Esophagus squamous epithelium (tissue), 5 donors: ENCODE data around the gene ATP8B3. TPM values are rescaled to one million over a fixed set of nuclear protein-coding genes. Genes with fewer than 3 reads are reported as not detected.

Experiments used
- DNase-seq: peaks from one replicate; lab custom pipeline; 2025; lab: John Stamatoyannopoulos, UW
- H3K27ac ChIP-seq, 4 donors: fragments of 200-600 bp; sonication (generic); one replicate each; pipeline ENCODE4 v1.5.1; 2016 to 2019; ENCODE audit warnings: mild to moderate bottlenecking in 1 of 4
- H3K27me3 ChIP-seq, 4 donors: fragments of 200-600 bp; sonication (generic); 1 replicate in 3 of 4; 2 replicates in 1 of 4; pipeline versions ENCODE4 v1.5.1 to v1.6.0; 2017 to 2021; ENCODE audit warnings: antibody characterized with exemption in 1 of 4
- H3K36me3 ChIP-seq, 3 donors: fragments of 200-600 bp; sonication (generic); one replicate each; pipeline ENCODE4 v1.5.1; 2016 to 2019
- H3K4me1 ChIP-seq, 3 donors: fragments of 200-600 bp; sonication (generic); one replicate each; pipeline ENCODE4 v1.5.1; 2017 to 2019
- H3K4me3 ChIP-seq, 4 donors: fragments of 200-600 bp; sonication (generic); 1 replicate in 3 of 4; 2 replicates in 1 of 4; pipeline ENCODE4 v1.5.1; 2016 to 2019; ENCODE audit warnings: mild to moderate bottlenecking in 2 of 4, moderate library complexity in 1 of 4
- H3K9me3 ChIP-seq, 3 donors: fragments of 200-600 bp; sonication (generic); one replicate each; pipeline ENCODE4 v1.5.1; 2016 to 2019
- CTCF ChIP-seq, 6 experiments: fragments of 450-650 bp in 4 of 6; fragments of 200-600 bp in 2 of 6; sonication (generic) in 2 of 6; IDR thresholded peaks; one replicate each; pipeline ENCODE4 v1.5.1; 2016 to 2019; ENCODE audit warnings: antibody characterized with exemption in 6 of 6, mild to moderate bottlenecking in 4 of 6, moderate library complexity in 4 of 6
- POLR2A ChIP-seq, 4 donors: fragments of 450-650 bp; IDR thresholded peaks; one replicate each; pipeline ENCODE4 v1.6.1; 2017; ENCODE audit warnings: antibody characterized with exemption in 4 of 4, mild to moderate bottlenecking in 4 of 4, moderate library complexity in 3 of 4
- whole genome bisulfite sequencing, 2 donors: methylation state at CpG; one replicate each; pipeline ENCODE4 v1.1.5; 2018; 5-methylcytosine and 5-hydroxymethylcytosine counted together
- intact Hi-C: fragments of 100-400 bp; cut with DNase I; formaldehyde crosslinking; loops from one replicate; pipeline ENCODE4 v1.15.0; 2022
- total RNA-seq, 4 donors: library from RNA; depleted of rRNA; stranded (reverse); fragments of >200 nt; gene quantifications; one replicate each; pipeline ENCODE4 v1.1.0, GENCODE V29; 2016
- donor health status: DM: yes; HTN: yes; CAD: no.

ATP8B3 gene
- total RNA-seq, 4 donors from 2014 or later = 0.57 to 3.0 (median 1.4) TPM

DNA sequence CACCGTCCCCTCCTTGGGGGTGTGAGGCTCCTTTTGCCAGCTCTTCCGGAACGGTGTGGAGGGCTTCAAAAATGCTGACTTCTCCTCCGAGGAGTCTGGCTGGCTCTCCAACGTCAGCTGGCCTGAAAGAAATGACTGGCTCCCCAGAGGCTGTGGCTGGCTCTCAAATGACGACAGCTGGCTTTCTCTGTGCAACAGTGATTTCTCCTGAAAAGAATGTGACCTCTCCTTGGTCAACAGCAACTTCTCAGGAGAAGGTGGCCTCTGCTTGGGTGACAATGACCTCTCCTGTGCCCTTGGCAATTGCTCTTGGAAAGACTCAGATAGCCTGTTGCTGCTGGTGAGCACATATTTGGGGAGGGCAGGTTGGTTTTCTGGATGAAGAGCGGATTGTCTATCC lies 29.6 kb downstream of the ATP8B3 start:
- DNase-seq = no peak
- peaks cover 0 to 96% (median 3%) of the 10 kb centered on the region in 4 donors for H3K27me3 ChIP-seq
- 72 to 80% methylated on average over 1 to 6 of the region's 7 CpGs for WGBS, 2 donors
- TF ChIP-seq CTCF (IDR thresholded peaks at IDR 0.05) (no peak), POLR2A (IDR thresholded peaks at IDR 0.05) (no peak)
- no peak overlapping the region for H3K27ac ChIP-seq
- intact Hi-C loops = no loop called here
- H3K4me3 ChIP-seq = no peak overlapping the region
- peaks cover 0 to 11% (median 0%) of the 10 kb centered on the region in 3 donors for H3K4me1 ChIP-seq
- H3K9me3 ChIP-seq = peaks cover 0 to 11% (median 8%) of the 10 kb centered on the region in 3 donors
- no peaks in the 10 kb centered on the region for H3K36me3 ChIP-seq

- no peak overlapping the region for H3K4me3 ChIP-seq
- no peak for DNase-seq
- WGBS, 2 donors = 19 to 47% methylated on average over 2 to 6 of the region's 14 CpGs
These were observed 31.7 kb downstream of the ATP8B3 start for GRCh38 chr19:1780272-1780958.

DNA sequence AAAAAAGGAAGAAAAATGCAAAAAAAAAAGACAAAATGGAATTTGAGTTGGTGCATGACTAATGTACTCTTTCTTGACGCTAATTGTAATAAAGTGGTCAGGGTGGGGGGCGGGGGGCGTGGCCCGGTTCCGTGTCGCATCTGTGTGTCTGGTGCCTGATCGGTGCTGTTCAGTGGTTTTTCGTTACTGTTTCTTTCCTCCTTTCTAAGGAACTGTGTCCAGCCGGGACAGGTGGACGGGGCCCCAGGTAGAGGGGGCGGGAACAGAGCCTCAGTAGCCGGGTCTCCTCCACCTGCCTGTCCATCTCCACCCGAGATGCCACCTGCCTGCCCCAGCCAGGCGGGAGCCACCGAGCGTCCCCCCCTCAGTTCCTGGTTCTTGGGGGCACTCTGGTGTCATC lies 32.5 kb downstream of the ATP8B3 start:
- Histone ChIP-seq H3K36me3 (no peaks in the 10 kb centered on the region), H3K9me3 (peaks cover 0 to 18% (median 8%) of the 10 kb centered on the region in 3 donors), H3K4me3 (no peak overlapping the region), H3K4me1 (peaks cover 9 to 34% (median 11%) of the 10 kb centered on the region in 3 donors), H3K27ac (no peak overlapping the region), H3K27me3 (peaks cover 13 to 98% (median 21%) of the 10 kb centered on the region in 4 donors)
- 24% methylated on average over 10 to 15 of the region's 16 CpGs for WGBS, 2 donors
- no peak for TF ChIP-seq CTCF (IDR thresholded peaks at IDR 0.05)
- TF ChIP-seq POLR2A (IDR thresholded peaks at IDR 0.05) = no peak
- DNase-seq = no peak
- intact Hi-C loops = no loop called here

More at GRCh38 chr19:1780272-1780958, 31.7 kb downstream of the ATP8B3 start:
- H3K9me3 ChIP-seq = peaks cover 0 to 11% (median 8%) of the 10 kb centered on the region in 3 donors
- peaks cover 7 to 26% (median 8%) of the 10 kb centered on the region in 3 donors for H3K4me1 ChIP-seq
- no peak for TF ChIP-seq POLR2A (IDR thresholded peaks at IDR 0.05)
- TF ChIP-seq CTCF (IDR thresholded peaks at IDR 0.05) = peak in 1 of 6 experiments; percentile 5
- intact Hi-C loops = no loop called here
- no peak overlapping the region for H3K27ac ChIP-seq
- H3K27me3 ChIP-seq = peaks cover 9 to 98% (median 16%) of the 10 kb centered on the region in 4 donors
- no peaks in the 10 kb centered on the region for H3K36me3 ChIP-seq

DNA sequence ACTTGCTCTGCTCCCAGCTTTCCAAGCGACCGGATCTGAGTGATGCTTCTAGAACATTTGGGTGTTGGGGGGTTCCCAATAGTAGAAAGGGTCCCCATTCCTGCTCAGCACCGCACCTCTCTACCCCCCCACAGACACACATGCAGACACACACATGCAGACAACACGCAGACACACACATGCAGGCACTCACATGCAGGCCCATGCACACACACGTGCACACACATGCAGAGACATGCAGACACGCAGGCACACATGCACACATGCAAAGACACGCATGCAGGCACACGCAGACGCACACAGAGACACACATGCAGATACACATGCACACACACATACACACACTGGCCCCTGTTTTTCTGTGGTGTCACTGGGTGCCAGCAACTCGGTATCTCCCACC lies 34.9 kb downstream of the ATP8B3 start:
- Histone ChIP-seq H3K36me3 (no peaks in the 10 kb centered on the region), H3K27ac (no peak overlapping the region), H3K27me3 (peaks cover 13 to 93% (median 21%) of the 10 kb centered on the region in 4 donors), H3K9me3 (peaks cover 0 to 16% (median 7%) of the 10 kb centered on the region in 3 donors), H3K4me3 (no peak overlapping the region), H3K4me1 (peaks cover 16 to 53% (median 17%) of the 10 kb centered on the region in 3 donors)
- no peak for DNase-seq
- WGBS, 2 donors = 57 to 68% methylated on average over 8 to 10 of the region's 10 CpGs
- intact Hi-C loops = no loop called here
- TF ChIP-seq CTCF (IDR thresholded peaks at IDR 0.05) (no peak), POLR2A (IDR thresholded peaks at IDR 0.05) (no peak)

DNA sequence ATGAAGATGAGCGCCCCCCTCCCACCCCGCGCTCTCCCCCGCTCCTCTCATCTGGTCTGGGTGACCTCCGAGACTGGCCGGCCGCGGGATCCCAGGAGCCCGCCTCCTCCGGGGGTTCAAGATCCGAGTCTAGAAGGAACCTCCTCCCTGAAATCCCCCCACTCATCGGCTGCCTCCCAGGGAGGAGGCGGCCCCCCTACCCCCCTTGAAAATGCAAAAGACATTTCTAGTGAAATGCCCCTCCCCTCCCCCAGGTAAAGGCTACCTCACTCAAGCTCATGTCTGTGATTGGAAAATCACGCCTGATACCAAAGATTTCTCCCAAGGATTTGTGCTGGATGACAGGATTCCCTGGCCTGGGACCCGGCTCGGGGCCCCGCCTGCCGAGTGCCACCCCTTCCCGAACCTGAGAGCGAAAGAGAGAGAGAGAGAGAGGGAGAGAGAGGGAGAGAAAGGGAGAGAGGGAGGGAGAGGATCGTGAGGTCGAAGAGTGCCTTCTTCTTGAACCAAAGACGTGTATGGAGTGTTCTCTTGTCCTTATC lies 35.4 kb downstream of the ATP8B3 start:
- H3K36me3 ChIP-seq = no peaks in the 10 kb centered on the region
- H3K4me3 ChIP-seq = no peak overlapping the region
- peaks cover 0 to 14% (median 2%) of the 10 kb centered on the region in 3 donors for H3K9me3 ChIP-seq
- intact Hi-C loops = no loop called here
- TF ChIP-seq POLR2A (IDR thresholded peaks at IDR 0.05) = no peak
- TF ChIP-seq CTCF (IDR thresholded peaks at IDR 0.05) = no peak
- peaks cover 13 to 93% (median 20%) of the 10 kb centered on the region in 4 donors for H3K27me3 ChIP-seq
- H3K27ac ChIP-seq = no peak overlapping the region
- 12 to 19% methylated on average over 7 to 11 of the region's 23 CpGs for WGBS, 2 donors
- no peak for DNase-seq
- peaks cover 16 to 53% (median 17%) of the 10 kb centered on the region in 3 donors for H3K4me1 ChIP-seq
